Adrenal gland (tissue), 12 donors: ENCODE data around the gene MYZAP. TPM values are rescaled to one million over a fixed set of nuclear protein-coding genes. Genes with fewer than 3 reads are reported as not detected.

Source experiments
- DNase-seq, 7 donors: peaks; one replicate each; pipeline ENCODE4 v3.0.0-alpha.2; 2019 to 2020
- H3K27ac ChIP-seq, 5 donors: fragments of 200-600 bp; sonication (generic) in 4 of 5; 1 replicate in 3 of 5; 2 replicates in 2 of 5; pipeline versions ENCODE4 v1.5.1 to v1.8.0; 2016 to 2020; ENCODE audit warnings: mild to moderate bottlenecking in 1 of 5
- H3K27me3 ChIP-seq: fragments of 200-600 bp; 2 replicates; pipeline ENCODE4 v1.8.0; 2021
- H3K36me3 ChIP-seq, 2 donors: fragments of 200-600 bp; replicated peaks in 1 of 2; 1 replicate in 1 of 2; 2 replicates in 1 of 2; pipeline versions ENCODE4 v1.5.1 to v1.8.0; 2018 to 2022
- H3K4me1 ChIP-seq, 2 donors: fragments of 200-600 bp; replicated peaks in 1 of 2; 1 replicate in 1 of 2; 2 replicates in 1 of 2; pipeline versions ENCODE4 v1.5.1 to v1.8.0; 2018 to 2021
- H3K4me3 ChIP-seq, 4 donors: fragments of 200-600 bp; sonication (generic) in 3 of 4; one replicate each; pipeline ENCODE4 v1.5.1; 2016 to 2018
- H3K9me3 ChIP-seq, 3 donors: fragments of 200-600 bp; sonication (generic) in 1 of 3; replicated peaks in 1 of 3; 1 replicate in 2 of 3; 2 replicates in 1 of 3; pipeline versions ENCODE4 v1.5.1 to v1.8.0; 2016 to 2021
- CTCF ChIP-seq, 6 experiments: fragments of 450-650 bp in 4 of 6; fragments of 200-600 bp in 2 of 6; sonication (generic) in 1 of 6; IDR thresholded peaks; 1 replicate in 5 of 6; 2 replicates in 1 of 6; pipeline versions ENCODE4 v1.5.1 to v1.8.0; 2016 to 2021; ENCODE audit warnings: antibody characterized with exemption in 6 of 6, mild to moderate bottlenecking in 2 of 6, moderate library complexity in 1 of 6
- POLR2A ChIP-seq, 2 donors: fragments of 450-650 bp; IDR thresholded peaks; one replicate each; pipeline ENCODE4 v1.6.1; 2017; ENCODE audit warnings: antibody characterized with exemption in 2 of 2, mild to moderate bottlenecking in 2 of 2, moderate library complexity in 1 of 2
- WGBS, 4 donors: extraction: QIAGEN DNeasy Blood & Tissue Kit in 2 of 4; methylation state at CpG; one replicate each; pipeline versions ENCODE4 v1.1.5 to v1.1.7; 2013 to 2017; 5-methylcytosine and 5-hydroxymethylcytosine counted together
- intact Hi-C, 2 donors: fragments of 100-400 bp; cut with DNase I; formaldehyde crosslinking; loops; one replicate each; pipeline versions ENCODE4 v1.14.1 to v1.15.0; 2022 to 2023
- polyA plus RNA-seq, 3 donors: library from polyadenylated mRNA; stranded (reverse); fragments of 200-250 nt in 2 of 3; fragments of 350-450 nt in 1 of 3; fragmentation: Illumina TruSeq in 1 of 3; extraction: RNeasy Lipid Tissue Mini Kit (QIAGEN cat#74804) in 1 of 3; gene quantifications; one replicate each; pipeline ENCODE4 v1.2.3, GENCODE V29; 2013 to 2014
- total RNA-seq, 9 donors: library from RNA; depleted of rRNA in 4 of 9; stranded (reverse); fragments of >200 nt in 4 of 9; fragments of 120-200 nt in 1 of 9; fragmentation: NEBNext Ultra II Directional in 1 of 9; extraction: Animal tissue kit (Norgen Biotek cat#: 25700) in 1 of 9; gene quantifications; one replicate each; pipeline versions ENCODE4 v1.1.0 to v1.2.4, GENCODE V29; 2013 to 2023
- donor health status: healthy with polysubstance abuse.
- donor health status: Bipolar disorder and iron deficiency.
- donor health status: DM: yes; HTN: yes; CAD: no.
- donor health status: DM: no; HTN: no; CAD: no.
- donor health status: DM: no; HTN: no; CAD: no.
- donor health status: DM: yes; HTN: yes; CAD: no.

Gene MYZAP
- total and polyA plus RNA-seq, 12 donors = 21.4 to 176 (median 70.6) TPM

- WGBS, 4 donors = 79 to 86% (median 81%) methylated on average over 3 of the region's 3 CpGs
- intact Hi-C loops = no loop called here
- DNase-seq = no peak
- Histone ChIP-seq H3K9me3 (no peaks in the 10 kb centered on the region), H3K36me3 (peaks cover 0 to 16% of the 10 kb centered on the region in 2 donors), H3K4me3 (no peak overlapping the region), H3K27ac (no peak overlapping the region), H3K4me1 (no peaks in the 10 kb centered on the region), H3K27me3 (no peaks in the 10 kb centered on the region)
- no peak for TF ChIP-seq POLR2A (IDR thresholded peaks at IDR 0.05)
- TF ChIP-seq CTCF (IDR thresholded peaks at IDR 0.05) = peak in 1 of 6 experiments; percentile 12
Observed at GRCh38 chr15:57619746-57620145, 28.0 kb downstream of the MYZAP start.

- Histone ChIP-seq H3K9me3 (no peaks in the 10 kb centered on the region), H3K27me3 (no peaks in the 10 kb centered on the region), H3K4me3 (no peak overlapping the region), H3K4me1 (peaks cover 0 to 9% of the 10 kb centered on the region in 2 donors), H3K27ac (no peak overlapping the region), H3K36me3 (peaks cover 0 to 20% of the 10 kb centered on the region in 2 donors)
- 76 to 81% (median 79%) methylated on average over 4 of the region's 4 CpGs for WGBS, 4 donors
- no peak for TF ChIP-seq POLR2A (IDR thresholded peaks at IDR 0.05)
- TF ChIP-seq CTCF (IDR thresholded peaks at IDR 0.05) = no peak
- intact Hi-C loops = no loop called here
- no peak for DNase-seq
Observed at GRCh38 chr15:57624730-57625129, 33.0 kb downstream of the MYZAP start.

- H3K4me3 ChIP-seq = no peak overlapping the region
- no peaks in the 10 kb centered on the region for H3K27me3 ChIP-seq
- no peak overlapping the region for H3K27ac ChIP-seq
- peaks cover 0 to 9% of the 10 kb centered on the region in 2 donors for H3K4me1 ChIP-seq
- WGBS, 4 donors = 72 to 75% (median 73%) methylated on average over 10 of the region's 10 CpGs
- intact Hi-C loops = no loop called here
- TF ChIP-seq CTCF (IDR thresholded peaks at IDR 0.05) (no peak), POLR2A (IDR thresholded peaks at IDR 0.05) (no peak)
- no peak for DNase-seq
- peaks cover 0 to 30% of the 10 kb centered on the region in 2 donors for H3K36me3 ChIP-seq
- no peaks in the 10 kb centered on the region for H3K9me3 ChIP-seq
Observed at GRCh38 chr15:57625703-57626448, 34.2 kb downstream of the MYZAP start.

GRCh38 chr15:57626713-57627440 is 35.2 kb downstream of the MYZAP start:
- no peaks in the 10 kb centered on the region for H3K27me3 ChIP-seq
- H3K4me3 ChIP-seq = no peak overlapping the region
- no peak for DNase-seq
- no peaks in the 10 kb centered on the region for H3K9me3 ChIP-seq
- peaks cover 0 to 9% of the 10 kb centered on the region in 2 donors for H3K4me1 ChIP-seq
- TF ChIP-seq CTCF (IDR thresholded peaks at IDR 0.05) (no peak), POLR2A (IDR thresholded peaks at IDR 0.05) (no peak)
- peaks cover 0 to 29% of the 10 kb centered on the region in 2 donors for H3K36me3 ChIP-seq
- 50 to 59% (median 51%) methylated on average over 8 of the region's 8 CpGs for WGBS, 4 donors
- H3K27ac ChIP-seq = peak overlapping the region in 1 of 5 donors; percentile 45
- intact Hi-C loops = no loop called here
